Pancreas (tissue), 10 donors: ENCODE measurements around the gene IGSF23. TPM values are rescaled to one million over a fixed set of nuclear protein-coding genes. Genes with fewer than 3 reads are reported as not detected.
"Not testable (repeated sequence)": the region's sequence is repeated elsewhere in the genome, so short reads cannot be mapped to it uniquely, and the experiment has no call there.

Experiments
- ATAC-seq, 4 donors: fragments of 200-7000 bp; cut with Tn5 transposase; one replicate each; pipeline versions ENCODE4 v1.8.0 to v1.9.1; 2020; ENCODE audit warnings: mild to moderate bottlenecking in 4 of 4, moderate library complexity in 4 of 4
- DNase-seq, 6 donors: peaks; one replicate each; pipeline ENCODE4 v3.0.0-alpha.2; 2020
- FAIRE-seq: peaks from 2 replicates; lab custom pipeline; 2012; peaks lifted over from hg19 to GRCh38; lab: Jason Lieb, UNC
- H3K27ac ChIP-seq, 4 donors: fragments of 200-600 bp; sonication (generic); 1 replicate in 3 of 4; 2 replicates in 1 of 4; pipeline versions ENCODE4 v1.5.0 to v1.8.0; 2020
- H3K27me3 ChIP-seq, 4 donors: fragments of 200-600 bp; one replicate each; pipeline ENCODE4 v1.8.0; 2021
- H3K36me3 ChIP-seq, 3 donors: fragments of 200-600 bp; sonication (generic) in 1 of 3; one replicate each; pipeline versions ENCODE4 v1.5.0 to v1.8.0; 2020 to 2021
- H3K4me1 ChIP-seq, 3 donors: fragments of 200-600 bp; one replicate each; pipeline ENCODE4 v1.8.0; 2021
- H3K4me3 ChIP-seq, 4 donors: fragments of 200-600 bp; sonication (generic) in 2 of 4; one replicate each; pipeline versions ENCODE4 v1.5.0 to v1.8.0; 2020 to 2021
- H3K9me3 ChIP-seq, 4 donors: fragments of 200-600 bp; one replicate each; pipeline ENCODE4 v1.8.0; 2021
- CTCF ChIP-seq, 4 donors: fragments of 200-600 bp; sonication (generic) in 3 of 4; IDR thresholded peaks; one replicate each; pipeline versions ENCODE4 v1.5.0 to v1.8.0; 2021; ENCODE audit warnings: antibody characterized with exemption in 4 of 4
- WGBS, 2 donors: extraction: QIAGEN DNeasy Blood & Tissue Kit; methylation state at CpG; one replicate each; pipeline ENCODE4 v1.1.7; 2013; 5-methylcytosine and 5-hydroxymethylcytosine counted together
- intact Hi-C, 3 donors: fragments of 100-400 bp; cut with DNase I; formaldehyde crosslinking; loops; one replicate each; pipeline versions ENCODE4 v1.11.1 to v1.14.2; 2022
- polyA plus RNA-seq, 2 donors: library from polyadenylated mRNA; stranded (reverse); fragments of 200-250 nt; gene quantifications; one replicate each; pipeline ENCODE4 v1.2.3, GENCODE V29; 2013
- total RNA-seq, 6 donors: library from RNA; stranded (reverse); fragmentation: NEBNext Ultra II Directional in 4 of 6; extraction: Animal tissue kit (Norgen Biotek cat#: 25700) in 4 of 6; gene quantifications; one replicate each; pipeline versions ENCODE4 v1.2.1 to v1.2.4, GENCODE V29; 2021 to 2023
- donor health status: healthy with polysubstance abuse.
- donor health status: DM: no; HTN: no; CAD: no; lungs with moderate emphysema.
- donor health status: DM: no; HTN: no; CAD: no.
- donor health status: control.
- donor health status: control.
- donor health status: Bipolar disorder and iron deficiency.
- donor health status: DM: yes; HTN: yes; CAD: no.
- donor health status: DM: no; HTN: no; CAD: no.
- donor health status: DM: no; HTN: no; CAD: no.
- donor health status: DM: yes; HTN: yes; CAD: no.

The IGSF23 gene
- total and polyA plus RNA-seq, 8 donors: 0.43 to 1.3 (median 1.2) TPM

- H3K9me3 ChIP-seq: no peaks in the 10 kb centered on the region
- no peak overlapping the region for H3K27ac ChIP-seq
- no peak for ATAC-seq
- no peaks in the 10 kb centered on the region for H3K36me3 ChIP-seq
- no peaks in the 10 kb centered on the region for H3K27me3 ChIP-seq
- TF ChIP-seq CTCF (IDR thresholded peaks at IDR 0.05): no peak
- intact Hi-C loops: no loop called here
- FAIRE-seq: no peak
- DNase-seq: no peak
- no peak overlapping the region for H3K4me3 ChIP-seq
- H3K4me1 ChIP-seq: peaks cover 0 to 5% (median 5%) of the 10 kb centered on the region in 3 donors
- 79 to 84% methylated on average over 9 of the region's 9 CpGs for WGBS, 2 donors
These were observed 22.9 kb upstream of the IGSF23 start for GRCh38 chr19:44590245-44591059.

- H3K4me1 ChIP-seq, H3K27me3 ChIP-seq, H3K4me3 ChIP-seq, H3K9me3 ChIP-seq, ATAC-seq, intact Hi-C loops, DNase-seq, H3K36me3 ChIP-seq, FAIRE-seq: not testable (repeated sequence)
- peak overlapping the region in 1 of 4 donors; percentile 8 for H3K27ac ChIP-seq
- WGBS, 2 donors: 89 to 92% methylated on average over 9 of the region's 9 CpGs
These were observed 21.9 kb upstream of the IGSF23 start for GRCh38 chr19:44591340-44591993.

- FAIRE-seq: no peak
- H3K4me3 ChIP-seq: no peak overlapping the region
- peak in 4 of 6 donors; percentile 22 to 52 (median 50) for DNase-seq
- TF ChIP-seq CTCF (IDR thresholded peaks at IDR 0.05): no peak
- H3K27me3 ChIP-seq: no peaks in the 10 kb centered on the region
- no peaks in the 10 kb centered on the region for H3K36me3 ChIP-seq
- ATAC-seq: peak; percentile 77 to 89 (median 84)
- intact Hi-C loops: no loop called here
- peak overlapping the region in 2 of 4 donors; percentile 8 to 28 for H3K27ac ChIP-seq
- no peaks in the 10 kb centered on the region for H3K9me3 ChIP-seq
- H3K4me1 ChIP-seq: peaks cover 0 to 9% (median 5%) of the 10 kb centered on the region in 3 donors
- 14 to 15% methylated on average over 2 of the region's 2 CpGs for WGBS, 2 donors
These were observed 20.9 kb upstream of the IGSF23 start for GRCh38 chr19:44592451-44592890.

- Histone ChIP-seq H3K9me3 (no peaks in the 10 kb centered on the region), H3K36me3 (no peaks in the 10 kb centered on the region), H3K27me3 (no peaks in the 10 kb centered on the region), H3K4me1 (peaks cover 0 to 9% (median 0%) of the 10 kb centered on the region in 3 donors), H3K4me3 (no peak overlapping the region), H3K27ac (no peak overlapping the region)
- TF ChIP-seq CTCF (IDR thresholded peaks at IDR 0.05): no peak
- WGBS, 2 donors: 84 to 93% methylated on average over 1 of the region's 1 CpG
- no peak for DNase-seq
- ATAC-seq: no peak
- intact Hi-C loops: no loop called here
- FAIRE-seq: peak; percentile 97
These were observed 20.1 kb upstream of the IGSF23 start for GRCh38 chr19:44593294-44593693.

- FAIRE-seq, intact Hi-C loops, H3K27me3 ChIP-seq, H3K27ac ChIP-seq, H3K4me3 ChIP-seq, H3K4me1 ChIP-seq, ATAC-seq, H3K36me3 ChIP-seq, H3K9me3 ChIP-seq, DNase-seq: not testable (repeated sequence)
- WGBS, 2 donors: 30 to 33% methylated on average over 1 of the region's 1 CpG
These were observed 19.5 kb upstream of the IGSF23 start for GRCh38 chr19:44593866-44594266.
